HepG2 (cell line): ENCODE data around the gene PBLD. TPM values are rescaled to one million over a fixed set of nuclear protein-coding genes. Genes with fewer than 3 reads are reported as not detected.
A peak's percentile ranks its signal among the peaks of the same experiment; 100 is the strongest.

Experiments
- AGO2 ChIP-seq: fragments of 200-400 bp; formaldehyde crosslinking; optimal IDR thresholded peaks from 2 replicates; pipeline ENCODE3; 2017; ENCODE audit warnings: mild to moderate bottlenecking, low read depth, low read length, moderate library complexity
- HDAC2 ChIP-seq: sonication (generic); formaldehyde crosslinking; IDR thresholded peaks from 2 replicates; pipeline ENCODE4 v1.4.0; 2020; ENCODE audit warnings: missing genetic modification reagents
- HNRNPH1 ChIP-seq: fragments of 200-400 bp; formaldehyde crosslinking; optimal IDR thresholded peaks from 2 replicates; pipeline ENCODE3; 2017; ENCODE audit warnings: mild to moderate bottlenecking, low read depth, low read length
- HNRNPUL1 ChIP-seq: fragments of 200-400 bp; formaldehyde crosslinking; IDR thresholded peaks from 2 replicates; pipeline ENCODE4 v1.6.1; 2017; ENCODE audit warnings: low read depth, mild to moderate bottlenecking, low read length, moderate library complexity
- IRX3 ChIP-seq: sonication (generic); formaldehyde crosslinking; IDR thresholded peaks from 2 replicates; pipeline ENCODE4 v1.8.1; 2023; ENCODE audit warnings: mild to moderate bottlenecking, low read depth, missing genetic modification reagents, borderline replicate concordance
- MEIS1 ChIP-seq: sonication (generic); formaldehyde crosslinking; IDR thresholded peaks from 2 replicates; pipeline ENCODE4 v1.9.0; 2021; ENCODE audit warnings: mild to moderate bottlenecking, missing genetic modification reagents, moderate library complexity, borderline replicate concordance
- PRDM15 ChIP-seq: sonication (generic); formaldehyde crosslinking; IDR thresholded peaks from 2 replicates; pipeline ENCODE4 v1.4.0; 2020; ENCODE audit warnings: missing genetic modification reagents
- SNAI1 ChIP-seq: sonication (generic); formaldehyde crosslinking; IDR thresholded peaks from 2 replicates; pipeline ENCODE4 v1.5.0; 2020; ENCODE audit warnings: mild to moderate bottlenecking, missing genetic modification reagents, borderline replicate concordance
- ZBTB26 ChIP-seq: IDR thresholded peaks from 2 replicates; pipeline ENCODE4 v1.6.1; 2016; ENCODE audit warnings: missing compliant biosample characterization, missing genetic modification reagents, borderline replicate concordance
- ZEB1 ChIP-seq: IDR thresholded peaks from 2 replicates; pipeline ENCODE4 v1.6.1; 2012; ENCODE audit warnings: mild to moderate bottlenecking, low read depth, inconsistent platforms; ENCODE audit not compliant: insufficient replicate concordance
- ZMYM4 ChIP-seq: sonication (generic); formaldehyde crosslinking; IDR thresholded peaks from 2 replicates; pipeline ENCODE4 v1.8.1; 2023; ENCODE audit warnings: mild to moderate bottlenecking, missing genetic modification reagents
- ZNF317 ChIP-seq: sonication (generic); formaldehyde crosslinking; IDR thresholded peaks from 2 replicates; pipeline ENCODE4 v1.5.0; 2020; ENCODE audit warnings: mild to moderate bottlenecking, missing genetic modification reagents
- ZNF432 ChIP-seq: sonication (generic); formaldehyde crosslinking; IDR thresholded peaks from 2 replicates; pipeline ENCODE4 v1.5.0; 2020; ENCODE audit warnings: missing genetic modification reagents, mild to moderate bottlenecking, borderline replicate concordance
- ZNF687 ChIP-seq: sonication (generic); formaldehyde crosslinking; IDR thresholded peaks from 2 replicates; pipeline ENCODE4 v1.5.1; 2020; ENCODE audit warnings: mild to moderate bottlenecking, missing genetic modification reagents, moderate library complexity
- polyA plus RNA-seq, 8 experiments: library from polyadenylated mRNA; depleted of rRNA in 3 of 8; stranded (reverse) in 7 of 8; unstranded in 1 of 8; fragments of >200 nt; fragmentation: Illumina TruSeq in 4 of 8; extraction: Trizol in 4 of 8; gene quantifications; 2 replicates each; pipeline versions ENCODE4 v1.2.1 to v1.2.3, GENCODE V29; 2011 to 2016; ENCODE audit warnings: low read depth in 4 of 8, missing spikeins in 1 of 8, mixed read lengths in 1 of 8; ENCODE audit not compliant: insufficient read depth in 1 of 8
- total RNA-seq, 5 experiments: library from RNA; depleted of rRNA; stranded (reverse); fragments of >200 nt; fragmentation: Illumina TruSeq; extraction: Trizol; gene quantifications; 2 replicates each; pipeline ENCODE4 v1.2.3, GENCODE V29; 2016; ENCODE audit warnings: low read depth in 1 of 5

PBLD gene
- total and polyA plus RNA-seq, 2 of the 13 experiments (the other 11 are each of a cell fraction or from before 2014, with no cell fraction given), result 0.42 to 3.1 TPM

- TF ChIP-seq IRX3 (peak; percentile 36; the same call in 1 of the 2 replicates), SNAI1 (CRISPR knock-in tag) (0 out of 2 replicates have a peak, but pooled peaks have one; percentile 6), ZNF687 (no peak), ZBTB26 (CRISPR knock-in tag) (peak; percentile 52), HNRNPH1 (no peak), AGO2 (peak; percentile 89), ZMYM4 (CRISPR knock-in tag) (peak; percentile 28; the same call in 1 of the 2 replicates), ZNF317 (CRISPR knock-in tag) (no peak; the same call in 1 of the 2 replicates), HNRNPUL1 (0 out of 2 replicates have a peak, but pooled peaks have one; percentile 16), HDAC2 (no peak), ZNF432 (CRISPR knock-in tag) (no peak), MEIS1 (CRISPR knock-in tag) (peak; percentile 26; the same call in 1 of the 2 replicates), PRDM15 (CRISPR knock-in tag) (0 out of 2 replicates have a peak, but pooled peaks have one; percentile 34), ZEB1 (no peak)
These were observed at the start of gene PBLD (continued) for GRCh38 chr10:68332259-68333057.
